GM18507 (cell line): ENCODE results near the gene GPX7.

ENCODE experiments used
- DNase-seq: peaks from one replicate; pipeline ENCODE4 v3.0.0; 2011; ENCODE audit warnings: low read depth; ENCODE audit not compliant: insufficient read length; ENCODE audit errors: extremely low spot score
- FAIRE-seq: peaks from 2 replicates; lab custom pipeline; 2011; peaks lifted over from hg19 to GRCh38; lab: Jason Lieb, UNC

GPX7 gene

DNA sequence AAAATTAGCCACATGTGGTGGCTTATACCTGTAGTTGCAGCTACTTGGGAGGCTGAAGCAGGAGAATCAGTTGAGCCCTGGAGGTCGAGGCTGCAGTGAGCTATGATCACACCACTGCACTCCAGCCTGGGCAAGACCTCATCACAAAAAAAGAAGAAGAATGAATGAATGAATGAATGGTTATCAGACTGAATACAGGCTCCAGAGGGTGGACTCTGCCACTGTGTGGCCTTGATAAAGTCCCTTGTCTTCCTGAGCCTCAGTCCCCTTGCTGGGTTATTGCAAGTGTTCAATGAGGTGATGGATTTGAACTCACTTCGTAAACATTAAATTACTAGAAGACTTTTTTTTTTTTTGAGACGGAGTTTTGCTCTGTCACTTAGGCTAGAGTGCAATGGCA, 55.5 kb downstream of the GPX7 start:
- FAIRE-seq: no peak

More for the DNA sequence above, 55.5 kb downstream of the GPX7 start:
- DNase-seq: no peak
